Loucy (cell line): ENCODE measurements around the gene FSIP2.

Experiments used
- CTCF ChIP-seq: fragments of 200-600 bp; sonication (generic); conservative IDR thresholded peaks from 2 replicates; pipeline ENCODE4 v1.5.1; 2014; ENCODE audit warnings: mild to moderate bottlenecking, antibody characterized with exemption, low read length
- EZH2phosphoT487 ChIP-seq: fragments of 200-600 bp; IDR thresholded peaks from 2 replicates; pipeline ENCODE4 v1.6.1; 2018; ENCODE audit warnings: antibody characterized with exemption, mild to moderate bottlenecking, moderate library complexity, borderline replicate concordance

- TF ChIP-seq CTCF (no peak), EZH2phosphoT487 (no peak)
Observed at GRCh38 chr2:185734658-185735057, 3.9 kb upstream of the FSIP2 start.
